GM12878 (cell line): Measurements from ENCODE around the gene FKBP2. TPM values are rescaled to one million over a fixed set of nuclear protein-coding genes. Genes with fewer than 3 reads are reported as not detected.
A peak's percentile ranks its signal among the peaks of the same experiment; 100 is the strongest.

ENCODE experiments used
- CTCF ChIP-seq, 3 experiments: IDR thresholded peaks in 2 of 3; conservative IDR thresholded peaks in 1 of 3; 2 replicates each; pipeline ENCODE4 v1.5.1; 2011; ENCODE audit warnings: low read depth in 3 of 3, low read length in 3 of 3, mild to moderate bottlenecking in 3 of 3, control low read depth in 2 of 3, moderate library complexity in 2 of 3, inconsistent platforms in 1 of 3, mixed read lengths in 1 of 3; ENCODE audit not compliant: control insufficient read depth in 2 of 3, insufficient read depth in 1 of 3; ENCODE audit errors: extremely low read depth in 1 of 3
- DPF2 ChIP-seq: fragments of 450-650 bp; IDR thresholded peaks from 2 replicates; pipeline ENCODE4 v1.6.1; 2017; ENCODE audit warnings: mild to moderate bottlenecking
- FOXM1 ChIP-seq: IDR thresholded peaks from 2 replicates; pipeline ENCODE4 v1.6.1; 2012; ENCODE audit warnings: low read depth, mild to moderate bottlenecking, inconsistent platforms, low read length, moderate library complexity
- JUNB ChIP-seq: IDR thresholded peaks from 2 replicates; pipeline ENCODE4 v1.6.1; 2016; ENCODE audit warnings: antibody characterized with exemption, mild to moderate bottlenecking
- MTA3 ChIP-seq: IDR thresholded peaks from 2 replicates; pipeline ENCODE4 v1.6.1; 2012; ENCODE audit warnings: low read length, inconsistent platforms, borderline replicate concordance
- PML ChIP-seq: IDR thresholded peaks from 2 replicates; pipeline ENCODE4 v1.6.1; 2012; ENCODE audit warnings: low read length, inconsistent platforms
- RAD21 ChIP-seq: IDR thresholded peaks from 2 replicates; pipeline ENCODE4 v1.6.1; 2011; ENCODE audit warnings: mild to moderate bottlenecking, low read depth, low read length, moderate library complexity; ENCODE audit not compliant: insufficient read depth
- SMAD5 ChIP-seq: IDR thresholded peaks from 2 replicates; pipeline ENCODE4 v1.6.1; 2016; ENCODE audit warnings: antibody characterized with exemption, low read depth
- ZNF384 ChIP-seq: IDR thresholded peaks from 2 replicates; pipeline ENCODE4 v1.6.1; 2012; ENCODE audit warnings: low read depth, mild to moderate bottlenecking, low read length, improper control_type of control experiment, borderline replicate concordance
- ZNF592 ChIP-seq: fragments of 450-650 bp; IDR thresholded peaks from 2 replicates; pipeline ENCODE4 v1.6.1; 2017; ENCODE audit warnings: mild to moderate bottlenecking, moderate library complexity
- ZNF622 ChIP-seq: fragments of 450-650 bp; IDR thresholded peaks from 2 replicates; pipeline ENCODE4 v1.6.1; 2017; ENCODE audit warnings: mild to moderate bottlenecking, inconsistent platforms
- ZZZ3 ChIP-seq: IDR thresholded peaks from 2 replicates; pipeline ENCODE4 v1.6.1; 2011; ENCODE audit warnings: low read depth; ENCODE audit not compliant: control insufficient read depth, insufficient read length
- polyA plus RNA-seq, 11 experiments: library from polyadenylated mRNA; depleted of rRNA in 4 of 11; unstranded in 6 of 11; stranded (reverse) in 5 of 11; fragments of >200 nt; fragmentation: Nextera tagmentation in 4 of 11; fragmentation: Illumina TruSeq in 1 of 11; extraction: Ambion mirVana in 4 of 11; extraction: Trizol in 1 of 11; gene quantifications; 1 replicate in 1 of 11; 2 replicates in 10 of 11; pipeline versions ENCODE4 v1.2.1 to v1.2.3, GENCODE V29; 2011 to 2016; ENCODE audit warnings: inconsistent platforms in 2 of 11, missing spikeins in 2 of 11, low read depth in 1 of 11
- total RNA-seq, 4 experiments: library from RNA; depleted of rRNA in 3 of 4; stranded (reverse); fragments of >200 nt in 3 of 4; fragmentation: Illumina TruSeq in 1 of 4; extraction: Trizol in 1 of 4; gene quantifications; 2 replicates each; pipeline versions ENCODE4 v1.2.1 to v1.2.3, GENCODE V29; 2013 to 2021
- TF ChIP-seq, protein P1 (sequence below): fragments of 450-650 bp; formaldehyde crosslinking; IDR thresholded peaks from 2 replicates; pipeline ENCODE4 v1.4.0; 2022; ENCODE audit warnings: mild to moderate bottlenecking, moderate library complexity
- TF ChIP-seq, protein P2 (sequence below): fragments of 450-650 bp; IDR thresholded peaks from 2 replicates; pipeline ENCODE4 v1.6.1; 2016; ENCODE audit warnings: mild to moderate bottlenecking

FKBP2 gene
- total and polyA plus RNA-seq, 10 of the 15 experiments (the other 5 are each of a cell fraction or from before 2014, with no cell fraction given), result 1.8 to 99.7 (median 39.5) TPM

GRCh38 chr11:64291752-64292459 is 51.0 kb downstream of the FKBP2 start (continued):
- TF ChIP-seq, protein P1, sequence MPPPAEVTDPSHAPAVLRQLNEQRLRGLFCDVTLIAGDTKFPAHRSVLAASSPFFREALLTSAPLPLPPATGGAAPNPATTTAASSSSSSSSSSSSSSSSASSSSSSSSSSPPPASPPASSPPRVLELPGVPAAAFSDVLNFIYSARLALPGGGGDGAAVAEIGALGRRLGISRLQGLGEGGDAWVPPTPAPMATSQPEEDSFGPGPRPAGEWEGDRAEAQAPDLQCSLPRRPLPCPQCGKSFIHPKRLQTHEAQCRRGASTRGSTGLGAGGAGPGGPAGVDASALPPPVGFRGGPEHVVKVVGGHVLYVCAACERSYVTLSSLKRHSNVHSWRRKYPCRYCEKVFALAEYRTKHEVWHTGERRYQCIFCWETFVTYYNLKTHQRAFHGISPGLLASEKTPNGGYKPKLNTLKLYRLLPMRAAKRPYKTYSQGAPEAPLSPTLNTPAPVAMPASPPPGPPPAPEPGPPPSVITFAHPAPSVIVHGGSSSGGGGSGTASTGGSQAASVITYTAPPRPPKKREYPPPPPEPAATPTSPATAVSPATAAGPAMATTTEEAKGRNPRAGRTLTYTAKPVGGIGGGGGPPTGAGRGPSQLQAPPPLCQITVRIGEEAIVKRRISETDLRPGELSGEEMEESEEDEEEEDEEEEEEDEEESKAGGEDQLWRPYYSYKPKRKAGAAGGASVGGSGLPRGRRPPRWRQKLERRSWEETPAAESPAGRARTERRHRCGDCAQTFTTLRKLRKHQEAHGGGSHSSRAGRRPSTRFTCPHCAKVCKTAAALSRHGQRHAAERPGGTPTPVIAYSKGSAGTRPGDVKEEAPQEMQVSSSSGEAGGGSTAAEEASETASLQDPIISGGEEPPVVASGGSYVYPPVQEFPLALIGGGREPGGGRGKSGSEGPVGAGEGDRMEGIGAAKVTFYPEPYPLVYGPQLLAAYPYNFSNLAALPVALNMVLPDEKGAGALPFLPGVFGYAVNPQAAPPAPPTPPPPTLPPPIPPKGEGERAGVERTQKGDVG (CRISPR knock-in tag), result no peak
- no peak for TF ChIP-seq ZNF622
- no peak for TF ChIP-seq PML
- TF ChIP-seq FOXM1, result no peak
- no peak for TF ChIP-seq ZZZ3
- no peak for TF ChIP-seq SMAD5
- TF ChIP-seq, protein P2, sequence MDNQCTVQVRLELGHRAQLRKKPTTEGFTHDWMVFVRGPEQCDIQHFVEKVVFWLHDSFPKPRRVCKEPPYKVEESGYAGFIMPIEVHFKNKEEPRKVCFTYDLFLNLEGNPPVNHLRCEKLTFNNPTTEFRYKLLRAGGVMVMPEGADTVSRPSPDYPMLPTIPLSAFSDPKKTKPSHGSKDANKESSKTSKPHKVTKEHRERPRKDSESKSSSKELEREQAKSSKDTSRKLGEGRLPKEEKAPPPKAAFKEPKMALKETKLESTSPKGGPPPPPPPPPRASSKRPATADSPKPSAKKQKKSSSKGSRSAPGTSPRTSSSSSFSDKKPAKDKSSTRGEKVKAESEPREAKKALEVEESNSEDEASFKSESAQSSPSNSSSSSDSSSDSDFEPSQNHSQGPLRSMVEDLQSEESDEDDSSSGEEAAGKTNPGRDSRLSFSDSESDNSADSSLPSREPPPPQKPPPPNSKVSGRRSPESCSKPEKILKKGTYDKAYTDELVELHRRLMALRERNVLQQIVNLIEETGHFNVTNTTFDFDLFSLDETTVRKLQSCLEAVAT, result no peak
- TF ChIP-seq MTA3, result no peak
- TF ChIP-seq RAD21, result no peak
- TF ChIP-seq ZNF384, result no peak
- no peak for TF ChIP-seq JUNB
- TF ChIP-seq ZNF592, result no peak
- TF ChIP-seq CTCF (IDR thresholded peaks at IDR 0.05 in 2 of 3, conservative IDR thresholded peaks at IDR 0.05 in 1 of 3; ENCODE audit: control insufficient read depth in 2 of 3, extremely low read depth in 1 of 3, insufficient read depth in 1 of 3, low read depth in 3 of 3, low read length in 3 of 3), result no peak
- 0 out of 2 replicates have a peak, but pooled peaks have one; percentile 39 for TF ChIP-seq DPF2
